ENCODE results near the gene RINT1. TPM values are rescaled to one million over a fixed set of nuclear protein-coding genes. Genes with fewer than 3 reads are reported as not detected.

The RINT1 gene
- total and polyA plus RNA-seq, 2 experiments from 2014 or later: 8.2 to 10.7 TPM

DNA sequence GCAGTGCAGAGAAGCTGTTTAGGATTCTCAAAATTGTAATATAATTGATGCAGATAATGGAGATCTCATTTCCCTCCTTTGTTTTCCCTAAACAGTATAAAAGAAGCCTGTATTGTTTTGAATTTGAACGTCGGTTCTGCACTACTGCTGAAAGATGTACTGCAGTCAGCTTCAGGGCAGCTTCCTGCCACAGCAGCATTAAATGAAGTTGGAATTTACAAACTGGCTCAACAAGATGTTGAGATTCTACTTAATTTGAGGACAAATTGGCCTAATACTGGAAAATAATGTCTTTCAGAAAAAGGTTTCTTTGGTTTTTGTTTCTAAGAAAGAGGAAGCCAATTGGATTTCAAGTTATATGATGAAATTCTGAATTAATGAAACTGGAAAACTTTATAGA is 35.0 kb downstream of the RINT1 start:
- no peaks in the 10 kb centered on the region for H3K4me1 ChIP-seq (ENCODE audit: insufficient read depth)
- no peak overlapping the region for H3K4me3 ChIP-seq
- H3K36me3 ChIP-seq (replicated peaks; ENCODE audit: insufficient read depth, low read depth): no peaks in the 10 kb centered on the region
- no peak overlapping the region for H3K4me2 ChIP-seq
- TF ChIP-seq EZH2 (IDR thresholded peaks at IDR 0.05; ENCODE audit: borderline replicate concordance) (no peak), EZH2phosphoT487 (IDR thresholded peaks at IDR 0.05; ENCODE audit: low read depth, severe bottlenecking, unreplicated experiment) (no peak)
- TF ChIP-seq, protein P1, sequence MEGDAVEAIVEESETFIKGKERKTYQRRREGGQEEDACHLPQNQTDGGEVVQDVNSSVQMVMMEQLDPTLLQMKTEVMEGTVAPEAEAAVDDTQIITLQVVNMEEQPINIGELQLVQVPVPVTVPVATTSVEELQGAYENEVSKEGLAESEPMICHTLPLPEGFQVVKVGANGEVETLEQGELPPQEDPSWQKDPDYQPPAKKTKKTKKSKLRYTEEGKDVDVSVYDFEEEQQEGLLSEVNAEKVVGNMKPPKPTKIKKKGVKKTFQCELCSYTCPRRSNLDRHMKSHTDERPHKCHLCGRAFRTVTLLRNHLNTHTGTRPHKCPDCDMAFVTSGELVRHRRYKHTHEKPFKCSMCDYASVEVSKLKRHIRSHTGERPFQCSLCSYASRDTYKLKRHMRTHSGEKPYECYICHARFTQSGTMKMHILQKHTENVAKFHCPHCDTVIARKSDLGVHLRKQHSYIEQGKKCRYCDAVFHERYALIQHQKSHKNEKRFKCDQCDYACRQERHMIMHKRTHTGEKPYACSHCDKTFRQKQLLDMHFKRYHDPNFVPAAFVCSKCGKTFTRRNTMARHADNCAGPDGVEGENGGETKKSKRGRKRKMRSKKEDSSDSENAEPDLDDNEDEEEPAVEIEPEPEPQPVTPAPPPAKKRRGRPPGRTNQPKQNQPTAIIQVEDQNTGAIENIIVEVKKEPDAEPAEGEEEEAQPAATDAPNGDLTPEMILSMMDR (IDR thresholded peaks at IDR 0.05; ENCODE audit: poor library complexity): no peak
- no peak overlapping the region for H3K27ac ChIP-seq
- H3K79me2 ChIP-seq: no peaks in the 10 kb centered on the region
- DNase-seq (ENCODE audit: low spot score): no peak
- no peaks in the 10 kb centered on the region for H4K20me1 ChIP-seq (ENCODE audit: insufficient read depth, poor library complexity, severe bottlenecking)
- no peaks in the 10 kb centered on the region for H3K9me2 ChIP-seq (replicated peaks; ENCODE audit: insufficient read depth)
- no peaks in the 10 kb centered on the region for H3K9me3 ChIP-seq (ENCODE audit: low read depth)
- H2AFZ ChIP-seq: no peak overlapping the region
- no peaks in the 10 kb centered on the region for H3K27me3 ChIP-seq
- 68% methylated on average over 2 of the region's 2 CpGs for WGBS (ENCODE audit: low lambda C conversion rate, missing lambda C conversion rate)

DNA sequence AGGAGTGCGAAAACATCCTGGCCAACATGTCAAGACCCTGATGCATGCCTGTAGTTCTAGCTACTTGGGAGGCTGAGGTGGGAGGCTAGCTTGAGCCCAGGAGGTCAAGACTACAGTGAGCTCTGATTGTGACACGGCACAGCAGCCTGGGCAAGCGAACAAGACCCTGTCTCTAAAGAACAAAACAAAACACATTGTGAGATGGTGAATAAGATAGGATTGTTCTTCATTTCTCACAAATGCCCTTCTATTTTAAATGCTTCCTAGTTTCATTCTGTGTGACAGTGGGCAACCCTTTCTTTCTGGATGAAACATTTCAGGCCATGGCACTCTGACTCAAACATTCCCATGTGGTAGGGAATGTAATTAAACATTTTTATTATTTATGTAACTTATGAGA is 35.8 kb downstream of the RINT1 start:
- no peaks in the 10 kb centered on the region for H4K20me1 ChIP-seq (ENCODE audit: insufficient read depth, poor library complexity, severe bottlenecking)
- no peak overlapping the region for H3K4me2 ChIP-seq
- H3K27ac ChIP-seq: no peak overlapping the region
- H3K36me3 ChIP-seq (replicated peaks; ENCODE audit: insufficient read depth, low read depth): no peaks in the 10 kb centered on the region
- no peak for DNase-seq (ENCODE audit: low spot score)
- H3K4me1 ChIP-seq (ENCODE audit: insufficient read depth): no peaks in the 10 kb centered on the region
- TF ChIP-seq, protein P1 (IDR thresholded peaks at IDR 0.05; ENCODE audit: poor library complexity): no peak
- TF ChIP-seq EZH2 (IDR thresholded peaks at IDR 0.05; ENCODE audit: borderline replicate concordance) (no peak), EZH2phosphoT487 (IDR thresholded peaks at IDR 0.05; ENCODE audit: low read depth, severe bottlenecking, unreplicated experiment) (no peak)
- no peaks in the 10 kb centered on the region for H3K9me3 ChIP-seq (ENCODE audit: low read depth)
- H3K79me2 ChIP-seq: no peaks in the 10 kb centered on the region
- H2AFZ ChIP-seq: no peak overlapping the region
- H3K27me3 ChIP-seq: no peaks in the 10 kb centered on the region
- H3K9me2 ChIP-seq (replicated peaks; ENCODE audit: insufficient read depth): no peaks in the 10 kb centered on the region
- no peak overlapping the region for H3K4me3 ChIP-seq
- WGBS (ENCODE audit: low lambda C conversion rate, missing lambda C conversion rate): 96% methylated on average over 3 of the region's 3 CpGs

DNA sequence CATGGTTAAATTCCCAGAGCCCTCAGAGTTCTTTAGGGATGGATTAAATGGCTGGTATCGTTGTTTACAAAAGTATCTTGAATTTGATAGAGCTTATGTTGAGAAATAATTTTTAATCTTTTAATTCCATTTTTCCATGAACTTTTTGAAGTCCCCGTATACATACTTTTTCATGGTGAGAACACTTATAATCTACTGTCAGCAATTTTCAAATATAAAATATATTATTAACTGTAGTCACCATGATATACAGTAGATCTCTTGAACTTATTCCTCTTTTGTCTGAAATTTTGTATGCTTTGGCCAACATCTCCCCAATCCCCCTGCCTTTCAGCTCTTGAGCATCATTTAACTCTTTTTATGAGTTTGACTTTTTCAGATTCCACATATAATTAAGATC is 39.9 kb downstream of the RINT1 start:
- H3K36me3 ChIP-seq (replicated peaks; ENCODE audit: insufficient read depth, low read depth): no peaks in the 10 kb centered on the region
- H3K4me1 ChIP-seq (ENCODE audit: insufficient read depth): no peaks in the 10 kb centered on the region
- DNase-seq (ENCODE audit: low spot score): no peak
- H3K9me2 ChIP-seq (replicated peaks; ENCODE audit: insufficient read depth): no peaks in the 10 kb centered on the region
- H3K27me3 ChIP-seq: no peaks in the 10 kb centered on the region
- no peak overlapping the region for H2AFZ ChIP-seq
- no peaks in the 10 kb centered on the region for H3K79me2 ChIP-seq
- no peaks in the 10 kb centered on the region for H4K20me1 ChIP-seq (ENCODE audit: insufficient read depth, poor library complexity, severe bottlenecking)
- no peak overlapping the region for H3K4me3 ChIP-seq
- no peaks in the 10 kb centered on the region for H3K9me3 ChIP-seq (ENCODE audit: low read depth)
- WGBS (ENCODE audit: low lambda C conversion rate, missing lambda C conversion rate): 87% methylated on average over 2 of the region's 2 CpGs
- no peak overlapping the region for H3K27ac ChIP-seq
- TF ChIP-seq EZH2 (IDR thresholded peaks at IDR 0.05; ENCODE audit: borderline replicate concordance): no peak
- TF ChIP-seq, protein P1 (IDR thresholded peaks at IDR 0.05; ENCODE audit: poor library complexity): no peak
- no peak for TF ChIP-seq EZH2phosphoT487 (IDR thresholded peaks at IDR 0.05; ENCODE audit: low read depth, severe bottlenecking, unreplicated experiment)
- no peak overlapping the region for H3K4me2 ChIP-seq

DNA sequence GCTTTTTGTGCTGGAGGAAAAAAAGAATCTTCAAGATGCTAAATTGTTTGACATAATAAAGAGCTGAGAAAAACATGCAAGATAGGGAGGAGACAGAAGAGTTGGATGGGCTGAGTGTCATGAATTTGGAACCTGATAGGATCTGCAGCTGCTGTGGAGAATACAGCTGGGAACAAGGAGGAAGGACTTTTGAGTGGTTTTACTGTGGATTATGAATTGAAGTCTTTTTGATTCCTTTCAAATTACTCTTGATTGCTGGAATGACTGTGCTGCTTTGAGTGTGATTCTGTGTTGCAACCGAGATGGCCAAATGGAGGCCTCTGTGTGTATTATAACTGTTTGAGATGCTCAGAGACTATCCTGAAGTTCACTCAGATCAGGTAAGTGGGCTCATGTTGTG is 45.2 kb downstream of the RINT1 start:
- WGBS (ENCODE audit: low lambda C conversion rate, missing lambda C conversion rate): 79% methylated on average over 1 of the region's 1 CpG
- no peak overlapping the region for H3K27ac ChIP-seq
- no peaks in the 10 kb centered on the region for H3K4me1 ChIP-seq (ENCODE audit: insufficient read depth)
- H4K20me1 ChIP-seq (ENCODE audit: insufficient read depth, poor library complexity, severe bottlenecking): no peaks in the 10 kb centered on the region
- no peaks in the 10 kb centered on the region for H3K36me3 ChIP-seq (replicated peaks; ENCODE audit: insufficient read depth, low read depth)
- no peaks in the 10 kb centered on the region for H3K9me3 ChIP-seq (ENCODE audit: low read depth)
- H3K4me2 ChIP-seq: no peak overlapping the region
- H3K9me2 ChIP-seq (replicated peaks; ENCODE audit: insufficient read depth): no peaks in the 10 kb centered on the region
- no peak overlapping the region for H3K4me3 ChIP-seq
- no peak for DNase-seq (ENCODE audit: low spot score)
- H2AFZ ChIP-seq: no peak overlapping the region
- no peaks in the 10 kb centered on the region for H3K27me3 ChIP-seq
- no peaks in the 10 kb centered on the region for H3K79me2 ChIP-seq
- TF ChIP-seq EZH2 (IDR thresholded peaks at IDR 0.05; ENCODE audit: borderline replicate concordance): no peak
- TF ChIP-seq, protein P1 (IDR thresholded peaks at IDR 0.05; ENCODE audit: poor library complexity): no peak
- no peak for TF ChIP-seq EZH2phosphoT487 (IDR thresholded peaks at IDR 0.05; ENCODE audit: low read depth, severe bottlenecking, unreplicated experiment)
